ENCODE data around the gene SLC17A9.

SLC17A9 gene

DNA sequence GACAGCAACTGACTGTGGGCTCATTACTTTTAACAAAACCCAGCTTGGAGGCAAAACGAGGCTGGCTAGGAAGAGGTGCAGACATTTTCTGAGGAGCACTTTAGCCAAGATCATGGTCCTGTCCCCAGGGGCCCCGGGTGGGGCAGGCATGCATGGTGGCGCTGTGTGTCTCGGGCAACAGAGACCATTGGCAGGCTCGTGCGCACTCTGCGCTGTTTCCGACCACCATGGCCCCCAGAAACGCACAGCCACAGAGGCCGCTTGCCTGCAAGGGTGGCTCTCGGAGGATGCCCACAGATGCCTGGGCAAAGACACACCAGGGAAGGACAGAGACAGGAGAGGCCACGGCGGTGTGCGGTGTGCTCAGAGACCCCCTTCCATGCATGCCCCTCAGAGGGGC is 47.5 kb downstream of the SLC17A9 start:
- no peak for DNase-seq

- DNase-seq: no peak
These were observed 48.4 kb downstream of the SLC17A9 start for GRCh38 chr20:63000958-63001357.

GRCh38 chr20:63002511-63002910 is 50.0 kb downstream of the SLC17A9 start:
- DNase-seq: no peak

- no peak for DNase-seq
These were observed 51.0 kb downstream of the SLC17A9 start for GRCh38 chr20:63003546-63003945.

GRCh38 chr20:63004607-63005364 is 52.3 kb downstream of the SLC17A9 start:
- DNase-seq: no peak

- DNase-seq: no peak
These were observed 52.9 kb downstream of the SLC17A9 start for GRCh38 chr20:63005365-63005861.

DNA sequence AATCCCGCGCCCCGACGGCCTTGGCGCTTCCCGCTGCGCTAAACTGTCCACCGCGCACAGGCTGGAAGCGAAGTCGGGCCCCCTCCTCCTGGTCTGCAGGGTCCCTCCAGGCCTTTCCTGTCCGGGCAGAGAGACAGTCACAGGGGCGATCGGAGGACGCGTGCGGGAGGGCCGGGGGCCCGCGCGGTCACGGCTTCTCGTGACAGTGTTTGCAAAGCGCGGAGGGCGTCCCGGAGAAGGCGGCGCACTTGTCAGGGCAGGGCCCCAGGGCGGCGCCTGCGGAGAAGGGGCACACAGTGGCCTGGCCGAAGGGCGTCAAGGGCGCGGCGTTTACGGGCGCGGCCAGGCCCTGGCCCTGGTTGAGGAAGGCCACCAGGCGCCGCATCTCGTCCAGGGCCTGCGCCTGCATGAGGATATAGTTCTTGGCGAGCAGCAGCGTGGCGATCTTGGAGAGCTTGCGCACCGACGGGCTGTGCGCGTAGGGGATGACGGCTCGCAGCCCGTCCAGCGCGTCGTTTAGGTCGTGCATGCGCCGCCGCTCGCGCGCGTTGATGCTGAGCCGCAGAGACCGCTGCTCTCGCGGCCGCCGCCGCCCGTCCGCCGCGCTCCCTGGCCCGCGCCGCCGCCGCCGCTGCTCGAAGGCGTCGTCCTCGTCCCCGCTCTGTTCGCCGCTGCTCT is 53.5 kb downstream of the SLC17A9 start:
- DNase-seq: no peak

DNA sequence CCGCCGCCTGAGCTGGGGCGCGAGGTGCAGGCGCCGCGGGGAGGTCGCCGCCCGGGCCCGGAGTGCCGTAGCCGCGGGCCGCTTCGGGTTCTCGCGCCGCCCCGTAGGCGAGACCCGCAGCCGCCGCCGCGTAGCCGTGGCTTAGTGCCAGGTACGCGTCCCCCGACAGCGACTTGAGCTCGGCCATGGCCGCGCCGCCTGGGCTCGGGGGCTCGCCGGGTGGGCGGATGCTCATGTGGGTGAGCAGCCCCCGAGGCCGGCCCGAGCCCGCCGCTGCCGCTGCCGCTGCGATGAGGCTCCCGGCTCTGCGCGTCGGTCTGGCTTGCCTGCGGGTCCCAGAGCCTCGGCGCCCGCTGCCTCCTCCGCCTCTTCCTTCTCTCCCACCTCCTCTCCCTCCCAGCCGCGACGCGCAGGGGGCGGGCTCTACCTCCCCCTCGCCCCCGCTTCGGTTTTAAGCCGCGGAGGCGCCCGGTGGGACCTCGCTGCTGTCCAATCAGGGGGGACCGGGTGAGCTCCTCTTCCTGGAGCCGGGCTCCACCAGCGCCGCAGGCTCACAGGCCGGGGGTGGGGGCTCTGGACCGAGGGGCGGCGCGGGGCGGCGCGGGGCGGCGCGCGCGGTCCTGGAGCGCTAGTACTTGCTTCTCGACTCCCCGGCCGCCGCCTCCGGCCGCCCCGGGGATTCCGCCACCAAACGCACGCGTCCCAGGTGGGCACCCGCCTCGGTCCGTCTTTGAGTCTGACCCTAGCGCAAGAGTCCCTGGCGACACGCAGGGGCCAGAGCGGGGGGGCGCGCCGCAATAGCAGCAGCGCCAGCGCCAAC is 54.2 kb downstream of the SLC17A9 start, which contains the start of gene BHLHE23:
Gene BHLHE23, minus strand, starts transcription at position 425 of the 820 bp plus-strand sequence. Its CDS starts 190 bp downstream, at position 235.
- no peak for DNase-seq

DNA sequence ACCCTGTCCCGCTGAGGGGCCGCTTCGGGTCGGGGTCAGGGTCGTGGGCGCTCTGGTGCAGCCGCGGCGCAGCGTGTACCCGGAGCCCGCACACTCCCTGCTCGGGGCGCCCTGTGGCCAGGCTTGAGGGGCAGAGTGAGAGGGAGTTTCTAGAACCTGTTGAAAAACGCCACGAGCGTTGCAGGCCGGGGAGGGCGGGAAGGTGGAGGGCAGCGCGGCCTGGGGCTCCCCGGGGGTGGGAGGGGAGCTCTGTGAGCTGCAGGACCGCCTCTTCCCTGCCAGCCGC is 54.8 kb downstream of the SLC17A9 start:
- no peak for DNase-seq

DNA sequence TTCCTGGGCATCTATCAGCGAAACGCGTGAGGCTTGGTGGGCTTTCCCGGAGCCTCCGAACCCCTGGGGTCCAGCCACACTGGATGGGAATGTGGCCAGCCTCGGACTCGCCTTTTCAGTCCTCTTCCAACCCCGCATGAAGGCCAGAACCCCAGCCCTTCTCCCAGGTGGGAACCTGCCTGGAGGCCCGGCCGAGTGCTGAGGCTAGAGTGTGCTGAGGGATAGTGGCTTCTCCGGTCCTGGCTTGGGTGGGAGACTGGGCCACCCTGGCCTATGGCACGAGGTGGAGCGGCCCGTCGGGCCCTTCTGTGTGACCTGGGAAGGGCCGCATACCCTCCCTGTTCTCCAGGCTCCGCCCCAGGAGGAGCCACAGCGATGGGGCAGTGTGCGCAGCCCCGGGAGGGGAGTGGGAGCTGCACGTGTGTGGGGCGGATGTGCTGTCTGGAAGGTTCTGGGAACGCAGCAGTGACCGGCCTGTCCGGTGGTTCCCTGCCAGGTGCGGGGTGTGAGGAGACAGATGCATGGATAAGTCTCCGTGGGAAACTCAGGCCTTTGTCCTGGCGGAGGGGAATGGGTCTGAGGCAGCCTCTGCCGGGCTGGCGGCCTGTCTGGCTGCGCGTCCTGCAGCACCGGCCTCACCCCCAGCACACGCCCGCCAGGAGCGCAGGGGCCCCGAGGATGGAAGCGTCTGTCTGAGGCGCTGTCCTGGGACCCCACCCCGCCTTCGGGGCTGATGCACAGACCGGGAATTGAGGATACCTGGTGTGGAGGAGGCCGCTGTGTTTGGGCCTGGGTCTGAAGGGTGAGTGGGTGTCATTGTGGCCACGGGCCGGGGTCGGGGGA is 55.4 kb downstream of the SLC17A9 start:
- no peak for DNase-seq

GRCh38 chr20:63008541-63009044 is 56.1 kb downstream of the SLC17A9 start:
- DNase-seq: no peak

DNA sequence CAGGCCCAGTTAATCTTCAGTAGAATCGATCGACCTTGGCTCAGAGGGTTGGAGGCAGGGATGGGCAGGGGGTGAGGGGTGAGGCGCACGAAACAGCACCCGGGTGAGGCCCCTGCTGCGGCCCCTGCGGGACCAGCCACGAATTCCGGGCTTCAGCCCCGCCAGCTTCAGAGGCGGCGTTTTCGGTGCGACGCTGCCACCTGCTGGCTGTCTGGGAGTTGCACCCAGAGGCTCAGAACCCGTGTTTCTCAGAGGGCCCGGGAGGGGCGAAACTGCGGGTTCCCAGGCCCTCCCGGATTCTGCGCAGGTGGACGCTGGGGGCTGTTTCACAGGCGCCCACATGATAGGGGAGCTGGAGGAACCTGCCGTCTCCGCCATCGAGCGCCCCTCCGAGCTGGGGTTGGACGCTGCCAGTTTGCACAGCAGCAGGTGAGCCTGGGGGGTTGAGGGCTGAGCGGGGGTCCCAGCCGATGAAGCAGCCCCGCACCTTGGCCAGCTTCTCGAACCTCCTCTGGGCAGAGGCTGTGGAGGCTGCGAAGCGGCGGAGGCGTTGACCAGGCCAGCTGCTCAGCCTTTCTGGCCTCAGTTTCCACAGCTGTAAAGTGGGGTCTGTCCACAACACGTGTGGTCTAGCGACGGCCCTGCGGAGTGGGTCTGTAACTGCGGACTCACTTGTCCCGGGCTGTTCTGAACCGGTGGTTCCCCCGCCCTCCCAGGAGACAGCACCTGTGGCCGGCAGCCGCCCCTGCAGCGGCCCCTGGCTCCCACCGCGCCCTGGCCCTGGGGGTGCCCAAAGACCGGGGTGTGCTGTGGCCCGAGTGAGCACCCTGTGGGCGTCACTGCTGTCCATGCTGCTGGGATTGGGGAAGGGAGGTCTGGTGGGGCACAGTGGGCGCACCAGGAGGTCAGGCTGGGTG is 56.8 kb downstream of the SLC17A9 start:
- DNase-seq: peak in 47 of 51 donors; percentile 2 to 75 (median 38)

GRCh38 chr20:63009988-63010769 is 57.7 kb downstream of the SLC17A9 start:
- no peak for DNase-seq

GRCh38 chr20:63011798-63012197 is 59.3 kb downstream of the SLC17A9 start:
- DNase-seq: no peak

DNA sequence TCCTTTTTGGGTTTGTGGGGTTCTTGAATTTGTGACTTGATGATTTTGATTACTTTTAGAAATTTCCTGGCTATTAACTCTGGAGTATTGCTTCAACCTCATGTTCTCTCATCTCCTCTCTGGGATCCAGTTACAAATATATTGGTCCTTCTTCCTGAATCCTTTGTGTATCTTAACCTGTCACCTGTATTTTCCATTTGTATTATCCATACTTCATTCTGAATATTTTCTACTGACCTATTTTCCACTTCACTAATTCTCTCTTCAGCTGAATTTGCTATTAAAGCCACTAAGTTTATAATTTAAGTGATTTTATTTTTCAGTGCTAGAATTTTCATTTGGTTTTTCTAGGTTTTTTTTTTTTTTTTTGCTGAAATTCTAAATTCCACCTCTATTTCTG is 60.7 kb downstream of the SLC17A9 start:
- DNase-seq: no peak

- DNase-seq: no peak
These were observed 61.8 kb downstream of the SLC17A9 start for GRCh38 chr20:63014287-63014686.

GRCh38 chr20:63014710-63015109 is 62.2 kb downstream of the SLC17A9 start:
- no peak for DNase-seq

DNA sequence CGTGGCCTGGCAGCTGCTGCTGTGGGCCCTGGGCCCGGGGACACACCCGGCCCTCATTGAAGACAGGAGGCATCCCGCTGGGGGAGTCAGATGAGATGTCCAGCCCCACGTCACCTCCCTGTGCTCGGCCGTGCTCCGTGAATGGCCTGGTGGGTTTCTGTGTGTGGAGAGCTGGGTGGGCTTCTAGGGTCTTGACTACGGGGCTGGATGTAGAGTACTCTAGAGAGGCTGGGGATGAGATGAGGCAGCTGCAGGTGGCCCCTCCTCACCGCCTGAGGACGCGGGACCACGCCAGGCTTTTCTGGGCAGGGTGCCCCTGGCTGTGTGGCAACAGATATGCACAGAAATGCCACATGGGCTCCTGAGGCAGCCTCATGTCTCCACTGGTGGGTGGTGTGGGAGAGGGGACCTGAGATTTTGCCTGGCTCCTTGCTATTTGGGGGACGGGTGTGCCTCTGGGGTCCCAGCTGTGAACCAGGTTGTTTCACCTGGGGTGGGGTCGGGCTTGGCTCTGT is 62.7 kb downstream of the SLC17A9 start:
- DNase-seq: no peak

Measured in hypothalamus (tissue), 51 donors.